Measurements from ENCODE around the gene TRIP13. TPM values are rescaled to one million over a fixed set of nuclear protein-coding genes. Genes with fewer than 3 reads are reported as not detected.

The TRIP13 gene
- total and polyA plus RNA-seq, 9 of the 15 experiments (the other 6 are each of a cell fraction or from before 2014, with no cell fraction given) = 24.1 to 116 (median 53.2) TPM

DNA sequence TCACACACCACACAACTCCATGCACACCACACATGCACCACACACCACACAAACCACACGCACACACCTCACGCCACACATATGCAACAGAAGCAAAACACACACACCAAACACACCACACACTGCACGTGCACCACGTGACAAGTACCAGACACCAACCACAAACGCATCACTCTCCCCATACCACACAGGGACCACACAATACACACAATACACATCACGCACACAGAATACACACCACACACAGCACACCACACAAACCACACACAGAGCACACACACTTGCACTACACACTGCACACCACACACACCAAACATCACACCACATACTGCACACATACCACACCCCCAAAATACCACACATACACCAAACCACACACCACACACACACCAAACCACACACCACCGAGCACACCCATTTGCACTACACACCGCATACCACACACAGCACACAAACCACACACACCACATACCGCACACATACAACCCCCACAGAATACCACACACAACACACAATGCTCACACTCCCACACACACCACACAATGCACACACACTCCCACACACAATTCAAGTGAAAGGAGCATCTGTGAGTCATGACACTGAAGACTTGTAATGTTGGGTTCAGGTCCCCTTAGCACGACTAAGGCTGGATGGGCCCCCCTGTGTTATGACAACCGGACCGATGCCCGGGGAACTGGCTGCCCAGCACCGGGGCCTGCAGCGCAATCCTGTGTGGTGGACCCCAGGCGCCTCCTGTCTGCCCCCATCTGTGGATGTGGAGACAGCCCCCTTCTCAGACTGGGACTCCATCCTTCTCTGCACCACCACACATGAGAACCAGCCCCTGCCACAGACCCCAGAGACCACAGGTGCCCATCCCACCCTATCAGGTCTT is 35.9 kb upstream of the TRIP13 start (continued):
- TF ChIP-seq ZBTB40 (IDR thresholded peaks at IDR 0.05) (no peak), ZBTB40 (CRISPR knock-in tag; IDR thresholded peaks at IDR 0.05) (no peak), POLR2B (IDR thresholded peaks at IDR 0.05; ENCODE audit: low read depth, partially characterized antibody) (peak; percentile 41), ELF4 (CRISPR knock-in tag; IDR thresholded peaks at IDR 0.05) (peak; percentile 42; the same call in 1 of the 2 replicates), ZNF354B (CRISPR knock-in tag; IDR thresholded peaks at IDR 0.05) (no peak), EGR1 (conservative IDR thresholded peaks at IDR 0.05) (peak; percentile 55), ARHGAP35 (IDR thresholded peaks at IDR 0.05; ENCODE audit: partially characterized antibody) (peak; percentile 51), ARID1B (IDR thresholded peaks at IDR 0.05) (peak; percentile 21; the same call in 1 of the 2 replicates), SUPT5H (IDR thresholded peaks at IDR 0.05) (peak; percentile 63), ZBTB12 (CRISPR knock-in tag; IDR thresholded peaks at IDR 0.05) (no peak), ZNF282 (CRISPR knock-in tag; IDR thresholded peaks at IDR 0.05) (0 out of 2 replicates have a peak, but pooled peaks have one; percentile 26), POLR2G (IDR thresholded peaks at IDR 0.05; ENCODE audit: low read depth, low read length) (peak; percentile 43), POLR2A (conservative IDR thresholded peaks at IDR 0.05) (peak; percentile 57), ZNF23 (CRISPR knock-in tag; IDR thresholded peaks at IDR 0.05) (no peak), PHF20 (IDR thresholded peaks at IDR 0.05; ENCODE audit: partially characterized antibody) (peak; percentile 8), FOXA3 (CRISPR knock-in tag; conservative IDR thresholded peaks at IDR 0.05 in 1 of 2, IDR thresholded peaks at IDR 0.05 in 1 of 2) (0 out of 4 replicates have a peak, but pooled peaks of 1 of the 2 experiments have one; percentile 19)
- TF ChIP-seq, protein P1, sequence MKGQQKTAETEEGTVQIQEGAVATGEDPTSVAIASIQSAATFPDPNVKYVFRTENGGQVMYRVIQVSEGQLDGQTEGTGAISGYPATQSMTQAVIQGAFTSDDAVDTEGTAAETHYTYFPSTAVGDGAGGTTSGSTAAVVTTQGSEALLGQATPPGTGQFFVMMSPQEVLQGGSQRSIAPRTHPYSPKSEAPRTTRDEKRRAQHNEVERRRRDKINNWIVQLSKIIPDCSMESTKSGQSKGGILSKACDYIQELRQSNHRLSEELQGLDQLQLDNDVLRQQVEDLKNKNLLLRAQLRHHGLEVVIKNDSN (CRISPR knock-in tag; IDR thresholded peaks at IDR 0.05) = peak; percentile 82

Measured in K562 (cell line).